Common myeloid progenitor, CD34-positive (primary cell): ENCODE results near the gene RFT1.

Source experiments
- CTCF ChIA-PET: fragments of 350-600 bp; sonication (Branson Sonifier 250); formaldehyde crosslinking; loops from one replicate; lab custom pipeline; 2021; ENCODE audit warnings: antibody characterized with exemption; lab: Charles Lee
- POLR2A ChIA-PET: fragments of 350-600 bp; sonication (Branson Sonifier 250); formaldehyde crosslinking; loops from one replicate; lab custom pipeline; 2021; ENCODE audit warnings: antibody characterized with exemption; lab: Charles Lee
- DNase-seq, 3 donors: peaks; one replicate each; pipeline versions ENCODE4 v3.0.0 to v3.0.0-alpha.2; 2013
- H3K27ac ChIP-seq, 2 experiments: 1 replicate in 1 of 2; 2 replicates in 1 of 2; pipeline ENCODE4 v1.7.0; 2013; ENCODE audit warnings: inconsistent platforms in 2 of 2, low read length in 2 of 2, mild to moderate bottlenecking in 2 of 2, low read depth in 1 of 2, moderate library complexity in 1 of 2; ENCODE audit not compliant: severe bottlenecking in 2 of 2, insufficient read depth in 1 of 2, poor library complexity in 1 of 2
- H3K27me3 ChIP-seq, 5 experiments: replicated peaks in 2 of 5; 1 replicate in 3 of 5; 2 replicates in 2 of 5; pipeline versions ENCODE4 v1.6.1 to v1.7.0; 2013; ENCODE audit warnings: low read length in 4 of 5, mild to moderate bottlenecking in 2 of 5, moderate library complexity in 2 of 5, inconsistent platforms in 1 of 5; ENCODE audit not compliant: insufficient read depth in 5 of 5, control insufficient read depth in 4 of 5
- H3K36me3 ChIP-seq, 4 experiments: 1 replicate in 2 of 4; 2 replicates in 2 of 4; pipeline versions ENCODE4 v1.6.1 to v1.7.0; 2013; ENCODE audit warnings: low read length in 3 of 4, control low read depth in 1 of 4, mild to moderate bottlenecking in 1 of 4; ENCODE audit not compliant: control insufficient read depth in 4 of 4, insufficient read depth in 4 of 4
- H3K4me1 ChIP-seq, 4 experiments: 1 replicate in 3 of 4; 2 replicates in 1 of 4; pipeline versions ENCODE4 v1.6.1 to v1.7.1; 2013; ENCODE audit warnings: low read length in 3 of 4, mild to moderate bottlenecking in 3 of 4, control low read depth in 1 of 4, inconsistent platforms in 1 of 4, moderate library complexity in 1 of 4; ENCODE audit not compliant: control insufficient read depth in 4 of 4, insufficient read depth in 4 of 4; ENCODE audit errors: control extremely low read depth in 1 of 4
- H3K4me3 ChIP-seq, 7 experiments: 1 replicate in 4 of 7; 2 replicates in 3 of 7; pipeline versions ENCODE4 v1.5.1 to v1.7.0; 2013; ENCODE audit warnings: mild to moderate bottlenecking in 7 of 7, low read length in 6 of 7, moderate library complexity in 6 of 7, inconsistent platforms in 2 of 7, low read depth in 2 of 7, control low read depth in 1 of 7; ENCODE audit not compliant: insufficient read depth in 4 of 7, control insufficient read depth in 1 of 7; ENCODE audit errors: extremely low read depth in 1 of 7
- H3K9me3 ChIP-seq, 5 experiments: 1 replicate in 4 of 5; 2 replicates in 1 of 5; pipeline versions ENCODE4 v1.6.1 to v1.7.1; 2013; ENCODE audit warnings: low read length in 4 of 5, mild to moderate bottlenecking in 2 of 5, inconsistent platforms in 1 of 5, low read depth in 1 of 5, moderate library complexity in 1 of 5; ENCODE audit not compliant: control insufficient read depth in 4 of 5, insufficient read depth in 2 of 5; ENCODE audit errors: control extremely low read depth in 1 of 5
- WGBS: methylation state at CpG from one replicate; pipeline ENCODE4 v1.1.5; 2013; ENCODE audit not compliant: insufficient coverage; 5-methylcytosine and 5-hydroxymethylcytosine counted together

RFT1 gene

GRCh38 chr3:53126601-53127000 is 3.6 kb downstream of the RFT1 start:
- Histone ChIP-seq H3K4me1 (peaks cover 15 to 25% (median 21%) of the 10 kb centered on the region in 4 experiments), H3K9me3 (no peaks in the 10 kb centered on the region), H3K27ac (no peak overlapping the region), H3K4me3 (no peak overlapping the region), H3K36me3 (peaks cover 8 to 51% (median 37%) of the 10 kb centered on the region in 4 experiments), H3K27me3 (no peaks in the 10 kb centered on the region)
- DNase-seq, result no peak
- CTCF ChIA-PET, result interaction anchor here (12.9 kb wide), 1 partner anchor 9 kb away, joined by 118 read pairs; no protein-coding TSS in a partner anchor
- POLR2A ChIA-PET, result no interaction called here
- WGBS, result no CpG with 5 or more reads among the region's 2 CpGs

- Histone ChIP-seq H3K27me3 (no peaks in the 10 kb centered on the region), H3K27ac (no peak overlapping the region), H3K36me3 (peaks cover 24 to 77% (median 52%) of the 10 kb centered on the region in 4 experiments), H3K9me3 (no peaks in the 10 kb centered on the region), H3K4me3 (no peak overlapping the region), H3K4me1 (peaks cover 0 to 4% (median 2%) of the 10 kb centered on the region in 4 experiments)
- CTCF ChIA-PET, result interaction anchor here (1.7 to 12.9 kb wide), 3 partner anchors 7 to 76 kb away, joined by 4 to 118 read pairs (median 7); no protein-coding TSS in a partner anchor
- POLR2A ChIA-PET, result no interaction called here
- 91% methylated on average over 6 of the region's 6 CpGs for WGBS
- DNase-seq, result no peak
Measured at GRCh38 chr3:53123953-53124352, 6.3 kb downstream of the RFT1 start.

- Histone ChIP-seq H3K27me3 (no peaks in the 10 kb centered on the region), H3K9me3 (no peaks in the 10 kb centered on the region), H3K4me1 (no peaks in the 10 kb centered on the region), H3K36me3 (peaks cover 24 to 80% (median 56%) of the 10 kb centered on the region in 4 experiments), H3K27ac (peak overlapping the region in 1 of 2 experiments; percentile 8), H3K4me3 (no peak overlapping the region)
- CTCF ChIA-PET, result interaction anchor here (1.0 to 12.9 kb wide), 6 partner anchors 6 to 73 kb away, joined by 3 to 118 read pairs (median 8); no protein-coding TSS in a partner anchor
- WGBS, result 100% methylated on average over 6 of the region's 8 CpGs
- POLR2A ChIA-PET, result no interaction called here
- no peak for DNase-seq
Measured at GRCh38 chr3:53123510-53123909, 6.7 kb downstream of the RFT1 start.

GRCh38 chr3:53122933-53123305 is 7.3 kb downstream of the RFT1 start:
- 100% methylated on average over 1 of the region's 1 CpG for WGBS
- no peaks in the 10 kb centered on the region for H3K9me3 ChIP-seq
- CTCF ChIA-PET, result interaction anchor here (1.0 to 2.8 kb wide), 6 partner anchors 8 to 108 kb away, joined by 3 to 12 read pairs (median 6); no protein-coding TSS in a partner anchor
- no peaks in the 10 kb centered on the region for H3K4me1 ChIP-seq
- H3K36me3 ChIP-seq, result peaks cover 24 to 86% (median 62%) of the 10 kb centered on the region in 4 experiments
- POLR2A ChIA-PET, result no interaction called here
- DNase-seq, result no peak
- no peaks in the 10 kb centered on the region for H3K27me3 ChIP-seq
- peak overlapping the region in 1 of 2 experiments; percentile 8 for H3K27ac ChIP-seq
- H3K4me3 ChIP-seq, result no peak overlapping the region

- WGBS, result 100% methylated on average over 2 of the region's 4 CpGs
- H3K9me3 ChIP-seq, result no peaks in the 10 kb centered on the region
- peaks cover 24 to 89% (median 65%) of the 10 kb centered on the region in 4 experiments for H3K36me3 ChIP-seq
- H3K27ac ChIP-seq, result no peak overlapping the region
- H3K4me1 ChIP-seq, result no peaks in the 10 kb centered on the region
- CTCF ChIA-PET, result interaction anchor here (0.6 to 2.8 kb wide), 7 partner anchors 8 to 109 kb away, joined by 3 to 12 read pairs (median 4); no protein-coding TSS in a partner anchor
- H3K4me3 ChIP-seq, result no peak overlapping the region
- no peaks in the 10 kb centered on the region for H3K27me3 ChIP-seq
- no peak for DNase-seq
- POLR2A ChIA-PET, result no interaction called here
Measured at GRCh38 chr3:53122255-53122932, 7.8 kb downstream of the RFT1 start.

- POLR2A ChIA-PET, result no interaction called here
- peaks cover 19 to 88% (median 70%) of the 10 kb centered on the region in 4 experiments for H3K36me3 ChIP-seq
Measured at GRCh38 chr3:53120336-53120735, 9.9 kb downstream of the RFT1 start.

GRCh38 chr3:53116956-53117355 is 13.3 kb downstream of the RFT1 start:
- Histone ChIP-seq H3K4me3 (no peak overlapping the region), H3K4me1 (peaks cover 0 to 17% (median 7%) of the 10 kb centered on the region in 4 experiments), H3K36me3 (peaks cover 18 to 68% (median 54%) of the 10 kb centered on the region in 4 experiments), H3K27ac (no peak overlapping the region), H3K9me3 (no peaks in the 10 kb centered on the region), H3K27me3 (no peaks in the 10 kb centered on the region)
- WGBS, result 100% methylated on average over 1 of the region's 1 CpG
- no peak for DNase-seq
- POLR2A ChIA-PET, result no interaction called here
- CTCF ChIA-PET, result interaction anchor here (1.1 to 11.2 kb wide), 6 partner anchors 13 to 103 kb away, joined by 3 to 118 read pairs (median 35); partner anchors contain the start of gene RFT1

More at GRCh38 chr3:53120336-53120735, 9.9 kb downstream of the RFT1 start:
- Histone ChIP-seq H3K4me1 (peaks cover 0 to 3% (median 0%) of the 10 kb centered on the region in 4 experiments), H3K4me3 (no peak overlapping the region), H3K27ac (peak overlapping the region in 1 of 2 experiments; percentile 5), H3K27me3 (no peaks in the 10 kb centered on the region), H3K9me3 (no peaks in the 10 kb centered on the region)
- CTCF ChIA-PET, result interaction anchor here (0.8 to 7.6 kb wide), 7 partner anchors 9 to 100 kb away, joined by 3 to 118 read pairs (median 3); partner anchors contain the start of gene RFT1
- WGBS, result 100% methylated on average over 2 of the region's 5 CpGs
- peak in 2 of 3 donors; percentile 44 to 56 for DNase-seq
